ENCODE data around the gene RANBP3.
"Not testable (repeated sequence)": the region's sequence is repeated elsewhere in the genome, so short reads cannot be mapped to it uniquely, and the experiment has no call there.

RANBP3 gene

GRCh38 chr19:5896365-5897076, 81.4 kb downstream of the RANBP3 start:
- DNase-seq: no peak

GRCh38 chr19:5895890-5896289, 82.0 kb downstream of the RANBP3 start:
- DNase-seq: no peak

GRCh38 chr19:5895409-5895808, 82.5 kb downstream of the RANBP3 start:
- no peak for DNase-seq

- no peak for DNase-seq
These were observed 83.1 kb downstream of the RANBP3 start for GRCh38 chr19:5894704-5895349.

- no peak for DNase-seq
These were observed 83.8 kb downstream of the RANBP3 start for GRCh38 chr19:5893907-5894703.

GRCh38 chr19:5893296-5893903, 84.5 kb downstream of the RANBP3 start:
- no peak for DNase-seq

- DNase-seq: no peak
These were observed 85.1 kb downstream of the RANBP3 start for GRCh38 chr19:5892772-5893275.

GRCh38 chr19:5891938-5892771, 85.8 kb downstream of the RANBP3 start:
- no peak for DNase-seq

- DNase-seq: no peak
These were observed 86.4 kb downstream of the RANBP3 start for GRCh38 chr19:5891572-5891937.

GRCh38 chr19:5890099-5890498, 87.8 kb downstream of the RANBP3 start:
- no peak for DNase-seq

GRCh38 chr19:5889288-5889971, 88.5 kb downstream of the RANBP3 start:
- no peak for DNase-seq

GRCh38 chr19:5884065-5884811, 93.7 kb downstream of the RANBP3 start:
- not testable (repeated sequence) for DNase-seq

- DNase-seq: not testable (repeated sequence)
These were observed 94.6 kb downstream of the RANBP3 start for GRCh38 chr19:5883157-5883873.

GRCh38 chr19:5882421-5882968, 95.4 kb downstream of the RANBP3 start:
- no peak for DNase-seq

- DNase-seq: no peak
These were observed 96.2 kb downstream of the RANBP3 start for GRCh38 chr19:5881543-5882299.

- no peak for DNase-seq
These were observed 97.3 kb downstream of the RANBP3 start for GRCh38 chr19:5880604-5881078.

- no peak for DNase-seq
These were observed 97.7 kb downstream of the RANBP3 start for GRCh38 chr19:5880196-5880595.

GRCh38 chr19:5877882-5878281, 100.1 kb downstream of the RANBP3 start:
- DNase-seq: no peak

GRCh38 chr19:5877427-5877826, 100.5 kb downstream of the RANBP3 start:
- DNase-seq: no peak

Measured in cerebellar nuclear complex (tissue), 1 donor.